ENCODE results near the gene COL21A1. TPM values are rescaled to one million over a fixed set of nuclear protein-coding genes. Genes with fewer than 3 reads are reported as not detected.

The COL21A1 gene
- total and polyA plus RNA-seq, 2 of the 13 experiments (the other 11 are each of a cell fraction or from before 2014, with no cell fraction given), result 0.13 TPM; not detected in 1

- H3K4me2 ChIP-seq (ENCODE audit: low read depth, low read length), result no peak overlapping the region
- H4K20me1 ChIP-seq (ENCODE audit: insufficient read depth, low read length), result no peaks in the 10 kb centered on the region
- no peak overlapping the region for H3K4me3 ChIP-seq (replicated peaks in 1 of 3; ENCODE audit: insufficient read depth in 1 of 3, low read depth in 2 of 3, low read length in 3 of 3)
- peaks cover 23% of the 10 kb centered on the region for H3K4me1 ChIP-seq (ENCODE audit: insufficient read depth, low read length)
- no TSS peak for BruUV-seq (replicated peaks)
- in situ Hi-C loops (cut with HindIII; ENCODE audit: extremely low pct_ligation_motif_present, low pct_unique_long_range_greater_than_20kb) (no loop called here), intact Hi-C loops (cut with micrococcal nuclease; ENCODE audit: unreplicated experiment) (loop anchor here (10.0 kb wide), 1 partner anchor 64 kb away; no protein-coding TSS in a partner anchor)
- H3K36me3 ChIP-seq (replicated peaks in 1 of 2; ENCODE audit: control insufficient read depth in 1 of 2, insufficient read depth in 2 of 2, low read length in 2 of 2), result no peaks in the 10 kb centered on the region
- CTCF ChIA-PET (ENCODE audit: low intra/inter-chr PET ratio, low total read pairs), result no interaction called here
- H3K79me2 ChIP-seq (ENCODE audit: insufficient read depth, low read length), result no peaks in the 10 kb centered on the region
- DNase-seq (ENCODE audit: low spot score), result no peak
- no peak overlapping the region for H3K9ac ChIP-seq (ENCODE audit: insufficient read depth, low read depth, low read length)
- no peak overlapping the region for H2AFZ ChIP-seq (ENCODE audit: low read length)
- TF ChIP-seq JUND (CRISPR knock-in tag; IDR thresholded peaks at IDR 0.05), result no peak
- TF ChIP-seq ZNF33B (CRISPR knock-in tag; IDR thresholded peaks at IDR 0.05), result no peak
- no peak for TF ChIP-seq MLXIP (CRISPR knock-in tag; IDR thresholded peaks at IDR 0.05; ENCODE audit: borderline replicate concordance)
- TF ChIP-seq MIXL1 (CRISPR knock-in tag; IDR thresholded peaks at IDR 0.05), result no peak
- FAIRE-seq, result no peak
- peaks cover 8% of the 10 kb centered on the region for H3K9me3 ChIP-seq (ENCODE audit: low read length)
- no peaks in the 10 kb centered on the region; a peak in 1 of 5 replicates for H3K27me3 ChIP-seq (ENCODE audit: control insufficient read depth in 1 of 2, insufficient read depth in 2 of 2, low read length in 2 of 2)
- WGBS (ENCODE audit: low lambda C conversion rate), result 5% methylated on average over 2 of the region's 2 CpGs
- POLR2A ChIA-PET, result no interaction called here
- no peak overlapping the region for H3K27ac ChIP-seq (ENCODE audit: extremely low read length, insufficient read depth, low read length)
- ATAC-seq, result no peak
Observed at GRCh38 chr6:56158571-56158970, 88.8 kb downstream of the COL21A1 start.

GRCh38 chr6:56156643-56157042 is 90.7 kb downstream of the COL21A1 start:
- ATAC-seq (peak; percentile 98), FAIRE-seq (no peak), DNase-seq (ENCODE audit: low spot score) (peak; percentile 82)
- Histone ChIP-seq H3K4me2 (ENCODE audit: low read depth, low read length) (peak overlapping the region; percentile 13; the same call in 1 of the 2 replicates), H3K36me3 (replicated peaks in 1 of 2; ENCODE audit: control insufficient read depth in 1 of 2, insufficient read depth in 2 of 2, low read length in 2 of 2) (no peaks in the 10 kb centered on the region), H2AFZ (ENCODE audit: low read length) (no peak overlapping the region), H4K20me1 (ENCODE audit: insufficient read depth, low read length) (no peaks in the 10 kb centered on the region), H3K27me3 (ENCODE audit: control insufficient read depth in 1 of 2, insufficient read depth in 2 of 2, low read length in 2 of 2) (no peaks in the 10 kb centered on the region), H3K9ac (ENCODE audit: insufficient read depth, low read depth, low read length) (no peak overlapping the region), H3K4me3 (replicated peaks in 1 of 3; ENCODE audit: insufficient read depth in 1 of 3, low read depth in 2 of 3, low read length in 3 of 3) (no peak overlapping the region), H3K4me1 (ENCODE audit: insufficient read depth, low read length) (peaks cover 23% of the 10 kb centered on the region), H3K9me3 (ENCODE audit: low read length) (peaks cover 8% of the 10 kb centered on the region), H3K79me2 (ENCODE audit: insufficient read depth, low read length) (no peaks in the 10 kb centered on the region), H3K27ac (ENCODE audit: extremely low read length, insufficient read depth, low read length) (peak overlapping the region; percentile 25)
- intact Hi-C loops (cut with micrococcal nuclease; ENCODE audit: unreplicated experiment) (loop anchor here (10.0 kb wide), 1 partner anchor 62 kb away; no protein-coding TSS in a partner anchor), in situ Hi-C loops (cut with HindIII; ENCODE audit: extremely low pct_ligation_motif_present, low pct_unique_long_range_greater_than_20kb) (no loop called here)
- POLR2A ChIA-PET, result no interaction called here
- CTCF ChIA-PET (ENCODE audit: low intra/inter-chr PET ratio, low total read pairs), result no interaction called here
- no TSS peak for BruUV-seq (replicated peaks)
- 4% methylated on average over 2 of the region's 2 CpGs for WGBS (ENCODE audit: low lambda C conversion rate)
- peak; percentile 32; the same call in 1 of the 2 replicates for TF ChIP-seq SMYD3 (CRISPR knock-in tag; IDR thresholded peaks at IDR 0.05)
- 0 out of 2 replicates have a peak, but pooled peaks have one; percentile 9 for TF ChIP-seq ZMYM3 (CRISPR knock-in tag; IDR thresholded peaks at IDR 0.05)
- TF ChIP-seq MED1 (CRISPR knock-in tag; IDR thresholded peaks at IDR 0.05), result peak; percentile 85
- TF ChIP-seq TRAFD1 (CRISPR knock-in tag; IDR thresholded peaks at IDR 0.05; ENCODE audit: borderline replicate concordance), result no peak
- no peak for TF ChIP-seq ZNF180 (CRISPR knock-in tag; IDR thresholded peaks at IDR 0.05; ENCODE audit: borderline replicate concordance, low read depth)
- peak; percentile 82 for TF ChIP-seq FOXK1 (CRISPR knock-in tag; IDR thresholded peaks at IDR 0.05; ENCODE audit: borderline replicate concordance, low read depth)
- TF ChIP-seq ETV5 (CRISPR knock-in tag; IDR thresholded peaks at IDR 0.05; ENCODE audit: borderline replicate concordance), result peak; percentile 96
- TF ChIP-seq POGZ (CRISPR knock-in tag; IDR thresholded peaks at IDR 0.05), result peak; percentile 60
- peak; percentile 46 for TF ChIP-seq TCF7 (IDR thresholded peaks at IDR 0.05; ENCODE audit: low read depth)
- TF ChIP-seq TRIM24 (CRISPR knock-in tag; IDR thresholded peaks at IDR 0.05), result peak; percentile 49; the same call in 1 of the 2 replicates
- peak; percentile 75 for TF ChIP-seq JUND (CRISPR knock-in tag; IDR thresholded peaks at IDR 0.05)
- TF ChIP-seq WIZ (CRISPR knock-in tag; IDR thresholded peaks at IDR 0.05), result peak; percentile 53; the same call in 1 of the 2 replicates
- TF ChIP-seq ZNF616 (CRISPR knock-in tag; IDR thresholded peaks at IDR 0.05; ENCODE audit: low read depth), result no peak

Measured in HepG2 (cell line).